IPS DF 4.7 (cell line): ENCODE results near the gene PRPSAP1.
"Not testable (repeated sequence)": the region's sequence is repeated elsewhere in the genome, so short reads cannot be mapped to it uniquely, and the experiment has no call there.

Experiments
- DNase-seq: peaks from one replicate; pipeline ENCODE4 v3.0.0-alpha.2; 2013; ENCODE audit warnings: low spot score; ENCODE audit errors: extremely low read depth

PRPSAP1 gene

GRCh38 chr17:76278268-76278908 is 75.3 kb downstream of the PRPSAP1 start:
- DNase-seq: no peak

- DNase-seq: no peak
These were observed 76.1 kb downstream of the PRPSAP1 start for GRCh38 chr17:76277300-76278267.

- DNase-seq: no peak
These were observed 77.0 kb downstream of the PRPSAP1 start for GRCh38 chr17:76276461-76277299.

- no peak for DNase-seq
These were observed 77.7 kb downstream of the PRPSAP1 start for GRCh38 chr17:76276069-76276431.

GRCh38 chr17:76275382-76276068 is 78.2 kb downstream of the PRPSAP1 start:
- no peak for DNase-seq

GRCh38 chr17:76274112-76274956 is 79.4 kb downstream of the PRPSAP1 start:
- no peak for DNase-seq

GRCh38 chr17:76273445-76274111 is 80.1 kb downstream of the PRPSAP1 start:
- no peak for DNase-seq

GRCh38 chr17:76272541-76273444 is 80.9 kb downstream of the PRPSAP1 start:
- no peak for DNase-seq

GRCh38 chr17:76271669-76272540 is 81.8 kb downstream of the PRPSAP1 start:
- no peak for DNase-seq

- DNase-seq: no peak
These were observed 82.7 kb downstream of the PRPSAP1 start for GRCh38 chr17:76270770-76271668.

- DNase-seq: no peak
These were observed 83.6 kb downstream of the PRPSAP1 start for GRCh38 chr17:76270127-76270592.

GRCh38 chr17:76268991-76269981 is 84.4 kb downstream of the PRPSAP1 start:
- DNase-seq: no peak

- DNase-seq: no peak
These were observed 85.5 kb downstream of the PRPSAP1 start for GRCh38 chr17:76268015-76268749.

GRCh38 chr17:76267581-76268001 is 86.1 kb downstream of the PRPSAP1 start:
- DNase-seq: not testable (repeated sequence)
